ENCODE results near the gene VTA1.
A peak's percentile ranks its signal among the peaks of the same experiment; 100 is the strongest.
"Not testable (repeated sequence)": the region's sequence is repeated elsewhere in the genome, so short reads cannot be mapped to it uniquely, and the experiment has no call there.

The VTA1 gene

GRCh38 chr6:142146828-142147662 lies at the start of gene VTA1, which contains the start of gene NMBR:
VTA1 (plus strand) TSS chr6:142147263; CDS start chr6:142147288, 25 bp downstream.
NMBR (minus strand) TSS chr6:142147122; CDS start chr6:142088658, 58,464 bp downstream.
- H3K4me3 ChIP-seq (ENCODE audit: low read depth, low read length), result peak within 1 kb of the TSS; percentile 97
- TF ChIP-seq, protein P1, sequence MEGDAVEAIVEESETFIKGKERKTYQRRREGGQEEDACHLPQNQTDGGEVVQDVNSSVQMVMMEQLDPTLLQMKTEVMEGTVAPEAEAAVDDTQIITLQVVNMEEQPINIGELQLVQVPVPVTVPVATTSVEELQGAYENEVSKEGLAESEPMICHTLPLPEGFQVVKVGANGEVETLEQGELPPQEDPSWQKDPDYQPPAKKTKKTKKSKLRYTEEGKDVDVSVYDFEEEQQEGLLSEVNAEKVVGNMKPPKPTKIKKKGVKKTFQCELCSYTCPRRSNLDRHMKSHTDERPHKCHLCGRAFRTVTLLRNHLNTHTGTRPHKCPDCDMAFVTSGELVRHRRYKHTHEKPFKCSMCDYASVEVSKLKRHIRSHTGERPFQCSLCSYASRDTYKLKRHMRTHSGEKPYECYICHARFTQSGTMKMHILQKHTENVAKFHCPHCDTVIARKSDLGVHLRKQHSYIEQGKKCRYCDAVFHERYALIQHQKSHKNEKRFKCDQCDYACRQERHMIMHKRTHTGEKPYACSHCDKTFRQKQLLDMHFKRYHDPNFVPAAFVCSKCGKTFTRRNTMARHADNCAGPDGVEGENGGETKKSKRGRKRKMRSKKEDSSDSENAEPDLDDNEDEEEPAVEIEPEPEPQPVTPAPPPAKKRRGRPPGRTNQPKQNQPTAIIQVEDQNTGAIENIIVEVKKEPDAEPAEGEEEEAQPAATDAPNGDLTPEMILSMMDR (IDR thresholded peaks at IDR 0.05; ENCODE audit: control insufficient read depth, extremely low read depth, insufficient read depth), result peak; percentile 83
- DNase-seq (ENCODE audit: low read depth), result peak; percentile 99

DNA sequence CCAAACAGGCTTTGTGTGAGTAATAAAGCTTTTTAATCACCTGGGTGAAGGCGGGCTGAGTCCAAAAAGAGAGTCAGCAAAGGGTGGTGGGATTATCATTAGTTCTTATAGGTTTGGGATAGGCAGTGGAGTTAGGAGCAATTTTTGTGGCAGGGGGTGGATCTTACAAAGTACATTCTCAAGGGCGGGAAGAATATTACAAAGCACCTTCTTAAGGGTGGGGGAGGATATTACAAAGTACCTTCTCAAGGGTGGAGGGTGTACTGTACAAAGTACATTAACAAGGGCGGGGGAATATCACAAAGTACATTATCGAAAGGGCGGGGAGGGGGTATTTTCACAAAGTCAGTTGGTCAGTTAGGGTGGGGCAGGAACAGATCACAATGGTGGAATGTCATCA lies 42.2 kb upstream of the VTA1 start:
- H3K4me3 ChIP-seq (ENCODE audit: low read depth, low read length); DNase-seq (ENCODE audit: low read depth): not testable (repeated sequence)

GRCh38 chr6:142110820-142111219 lies 36.2 kb upstream of the VTA1 start:
- not testable (repeated sequence) for H3K4me3 ChIP-seq (ENCODE audit: low read depth, low read length); DNase-seq (ENCODE audit: low read depth)

GRCh38 chr6:142112451-142113061 lies 34.5 kb upstream of the VTA1 start:
- peak; percentile 65 for DNase-seq (ENCODE audit: low read depth)
- TF ChIP-seq, protein P1 (IDR thresholded peaks at IDR 0.05; ENCODE audit: control insufficient read depth, extremely low read depth, insufficient read depth), result peak; percentile 81
- H3K4me3 ChIP-seq (ENCODE audit: low read depth, low read length), result no peak overlapping the region

- TF ChIP-seq, protein P1 (IDR thresholded peaks at IDR 0.05; ENCODE audit: control insufficient read depth, extremely low read depth, insufficient read depth), result no peak
- H3K4me3 ChIP-seq (ENCODE audit: low read depth, low read length), result no peak overlapping the region
- no peak for DNase-seq (ENCODE audit: low read depth)
Measured at GRCh38 chr6:142117366-142117765, 29.7 kb upstream of the VTA1 start.

DNA sequence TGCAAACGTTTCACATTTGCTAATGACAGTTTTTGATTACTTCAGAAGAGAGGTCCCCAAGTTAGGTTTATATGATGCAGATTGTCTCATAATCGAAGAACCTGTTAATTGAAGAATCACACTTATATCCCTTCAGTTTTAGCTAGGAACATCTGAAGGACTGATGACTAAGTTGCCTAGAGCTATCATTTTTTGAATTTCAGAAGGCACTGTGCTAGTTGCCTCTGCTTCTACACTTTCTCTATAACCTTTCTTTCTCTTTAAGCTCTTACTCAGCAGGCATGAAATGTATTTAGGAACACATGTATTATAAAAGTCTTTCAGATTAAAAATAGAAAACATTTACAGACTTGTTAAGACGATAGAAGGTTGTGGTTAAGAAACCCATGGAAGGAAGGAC lies 28.7 kb upstream of the VTA1 start:
- no peak overlapping the region for H3K4me3 ChIP-seq (ENCODE audit: low read depth, low read length)
- TF ChIP-seq, protein P1 (IDR thresholded peaks at IDR 0.05; ENCODE audit: control insufficient read depth, extremely low read depth, insufficient read depth), result no peak
- no peak for DNase-seq (ENCODE audit: low read depth)

- TF ChIP-seq, protein P1 (IDR thresholded peaks at IDR 0.05; ENCODE audit: control insufficient read depth, extremely low read depth, insufficient read depth), result no peak
- H3K4me3 ChIP-seq (ENCODE audit: low read depth, low read length), result no peak overlapping the region
- DNase-seq (ENCODE audit: low read depth), result no peak
Measured at GRCh38 chr6:142118925-142119324, 28.1 kb upstream of the VTA1 start.
